Neural cell (in vitro differentiated cells): ENCODE measurements around the gene PCSK4. TPM values are rescaled to one million over a fixed set of nuclear protein-coding genes. Genes with fewer than 3 reads are reported as not detected.

Experiments
- H2AFZ ChIP-seq: fragments of 200-600, 300-800 bp; sonication (generic), shearing (Covaris generic); 2 replicates; pipeline ENCODE4 v1.6.0; 2014; ENCODE audit warnings: low read depth, mild to moderate bottlenecking, antibody characterized with exemption, low read length, moderate library complexity
- H3F3A ChIP-seq: fragments of 200-600 bp; shearing (Covaris generic); 2 replicates; pipeline ENCODE4 v1.6.1; 2016; ENCODE audit warnings: mild to moderate bottlenecking, moderate library complexity, mixed read lengths, antibody characterized with exemption, low read length; ENCODE audit not compliant: insufficient read depth, poor library complexity, severe bottlenecking
- H3K27ac ChIP-seq: fragments of 200-600, 300-800 bp; sonication (generic), shearing (Covaris generic); 2 replicates; pipeline ENCODE4 v1.5.1; 2014; ENCODE audit warnings: mild to moderate bottlenecking, low read length, moderate library complexity
- H3K27me3 ChIP-seq: fragments of 300-800, 200-600 bp; sonication (generic), shearing (Covaris generic); 2 replicates; pipeline ENCODE4 v1.6.0; 2014; ENCODE audit warnings: mild to moderate bottlenecking, low read depth, low read length, moderate library complexity; ENCODE audit not compliant: insufficient read depth
- H3K36me3 ChIP-seq: fragments of 300-800, 200-600 bp; sonication (generic), shearing (Covaris generic); 2 replicates; pipeline ENCODE4 v1.5.1; 2014; ENCODE audit warnings: mild to moderate bottlenecking, antibody characterized with exemption, low read length, moderate library complexity; ENCODE audit not compliant: insufficient read depth
- H3K4me2 ChIP-seq: fragments of 300-800, 200-600 bp; sonication (generic), shearing (Covaris generic); 2 replicates; pipeline ENCODE4 v1.6.0; 2014; ENCODE audit warnings: mild to moderate bottlenecking, low read length
- H3K4me3 ChIP-seq: fragments of 300-800, 200-600 bp; sonication (generic), shearing (Covaris generic); 2 replicates; pipeline ENCODE4 v1.5.1; 2014; ENCODE audit warnings: mild to moderate bottlenecking, low read length, moderate library complexity
- H3K79me2 ChIP-seq: fragments of 200-600 bp; shearing (Covaris generic); replicated peaks from 2 replicates; pipeline ENCODE4 v1.6.0; 2014; ENCODE audit warnings: mild to moderate bottlenecking, low read length, moderate library complexity; ENCODE audit not compliant: insufficient read depth
- H3K9ac ChIP-seq: fragments of 300-800, 200-600 bp; sonication (generic), shearing (Covaris generic); 2 replicates; pipeline ENCODE4 v1.6.1; 2016; ENCODE audit warnings: mild to moderate bottlenecking, low read length, mixed read lengths
- H3K9me2 ChIP-seq: fragments of 200-600 bp; shearing (Covaris generic); 2 replicates; pipeline ENCODE4 v1.6.1; 2016; ENCODE audit warnings: mild to moderate bottlenecking, low read length, mixed read lengths; ENCODE audit not compliant: insufficient read depth
- H3K9me3 ChIP-seq: fragments of 200-600, 300-800 bp; sonication (generic), shearing (Covaris generic); 2 replicates; pipeline ENCODE4 v1.6.1; 2016; ENCODE audit warnings: mild to moderate bottlenecking, mixed run types, low read length, moderate library complexity, mixed read lengths
- H4K20me1 ChIP-seq: fragments of 200-600 bp; shearing (Covaris generic); 2 replicates; pipeline ENCODE4 v1.6.1; 2016; ENCODE audit warnings: mild to moderate bottlenecking, mixed run types; ENCODE audit not compliant: insufficient read depth
- CTCF ChIP-seq: fragments of 450-650 bp; IDR thresholded peaks from 2 replicates; pipeline ENCODE4 v1.5.1; 2014; ENCODE audit warnings: antibody characterized with exemption, mild to moderate bottlenecking, moderate library complexity; ENCODE audit not compliant: poor library complexity, severe bottlenecking
- EP300 ChIP-seq: fragments of 450-650 bp; conservative IDR thresholded peaks from 2 replicates; pipeline ENCODE4 v1.6.1; 2014; ENCODE audit warnings: antibody characterized with exemption, mild to moderate bottlenecking, moderate library complexity; ENCODE audit not compliant: poor library complexity, severe bottlenecking
- EZH2 ChIP-seq: fragments of 200-600, 300-800 bp; shearing (Covaris generic), sonication (generic); IDR thresholded peaks from 2 replicates; pipeline ENCODE4 v1.6.1; 2014; ENCODE audit warnings: antibody characterized with exemption, low read length, borderline replicate concordance, mild to moderate bottlenecking; ENCODE audit not compliant: insufficient read depth, poor library complexity, severe bottlenecking
- MXI1 ChIP-seq: fragments of 450-650 bp; conservative IDR thresholded peaks from 2 replicates; pipeline ENCODE4 v1.6.1; 2014; ENCODE audit warnings: antibody characterized with exemption, mild to moderate bottlenecking; ENCODE audit not compliant: poor library complexity, severe bottlenecking
- POLR2AphosphoS5 ChIP-seq: IDR thresholded peaks from 2 replicates; pipeline ENCODE4 v1.6.1; 2012
- RAD21 ChIP-seq: fragments of 450-650 bp; conservative IDR thresholded peaks from 2 replicates; pipeline ENCODE4 v1.6.1; 2014; ENCODE audit warnings: antibody characterized with exemption, mild to moderate bottlenecking, moderate library complexity
- REST ChIP-seq: IDR thresholded peaks from 2 replicates; pipeline ENCODE4 v1.6.1; 2012; ENCODE audit warnings: borderline replicate concordance
- SMC3 ChIP-seq: fragments of 450-650 bp; conservative IDR thresholded peaks from 2 replicates; pipeline ENCODE4 v1.6.1; 2014; ENCODE audit warnings: antibody characterized with exemption, mild to moderate bottlenecking, moderate library complexity; ENCODE audit not compliant: poor library complexity
- TAF1 ChIP-seq: IDR thresholded peaks from 2 replicates; pipeline ENCODE4 v1.6.1; 2012; ENCODE audit warnings: low read depth
- polyA plus RNA-seq: library from polyadenylated mRNA; depleted of rRNA; stranded (reverse); fragments of >200 nt; gene quantifications from 2 replicates; pipeline ENCODE4 v1.2.3, GENCODE V29; 2014

Gene PCSK4
- polyA plus RNA-seq, 1 donor from 2014 or later = 11.8 TPM

- Histone ChIP-seq H3K9me3 (no peaks in the 10 kb centered on the region), H2AFZ (no peak overlapping the region), H3K4me2 (no peak overlapping the region), H3K79me2 (no peaks in the 10 kb centered on the region), H3K27me3 (no peaks in the 10 kb centered on the region), H4K20me1 (peaks cover 36% of the 10 kb centered on the region), H3K36me3 (no peaks in the 10 kb centered on the region), H3K4me3 (no peak overlapping the region), H3K27ac (no peak overlapping the region), H3K9ac (no peak overlapping the region), H3F3A (no peaks in the 10 kb centered on the region), H3K9me2 (no peaks in the 10 kb centered on the region)
- TF ChIP-seq POLR2AphosphoS5 (peak; percentile 12), MXI1 (no peak), EP300 (no peak), SMC3 (no peak), EZH2 (no peak)
These were observed 15.3 kb downstream of the PCSK4 start for GRCh38 chr19:1474765-1475351.

- Histone ChIP-seq H3K4me2 (no peak overlapping the region), H3K9me3 (no peaks in the 10 kb centered on the region), H3F3A (no peaks in the 10 kb centered on the region), H3K36me3 (no peaks in the 10 kb centered on the region), H3K9me2 (no peaks in the 10 kb centered on the region), H3K79me2 (no peaks in the 10 kb centered on the region), H3K27me3 (no peaks in the 10 kb centered on the region), H2AFZ (no peak overlapping the region), H3K4me3 (no peak overlapping the region), H3K27ac (no peak overlapping the region), H4K20me1 (peaks cover 37% of the 10 kb centered on the region), H3K9ac (no peak overlapping the region)
- no peak for TF ChIP-seq CTCF
- TF ChIP-seq SMC3 = no peak
- no peak for TF ChIP-seq EP300
- no peak for TF ChIP-seq MXI1
- no peak for TF ChIP-seq EZH2
- TF ChIP-seq TAF1 = no peak
- TF ChIP-seq REST = no peak
- TF ChIP-seq POLR2AphosphoS5 = no peak
- TF ChIP-seq RAD21 = no peak
These were observed 16.0 kb downstream of the PCSK4 start for GRCh38 chr19:1474011-1474764.
